Measurements from ENCODE around the gene C3. TPM values are rescaled to one million over a fixed set of nuclear protein-coding genes. Genes with fewer than 3 reads are reported as not detected.

The C3 gene
- total and polyA plus RNA-seq, 4 donors = 72.9 to 163 (median 111) TPM

DNA sequence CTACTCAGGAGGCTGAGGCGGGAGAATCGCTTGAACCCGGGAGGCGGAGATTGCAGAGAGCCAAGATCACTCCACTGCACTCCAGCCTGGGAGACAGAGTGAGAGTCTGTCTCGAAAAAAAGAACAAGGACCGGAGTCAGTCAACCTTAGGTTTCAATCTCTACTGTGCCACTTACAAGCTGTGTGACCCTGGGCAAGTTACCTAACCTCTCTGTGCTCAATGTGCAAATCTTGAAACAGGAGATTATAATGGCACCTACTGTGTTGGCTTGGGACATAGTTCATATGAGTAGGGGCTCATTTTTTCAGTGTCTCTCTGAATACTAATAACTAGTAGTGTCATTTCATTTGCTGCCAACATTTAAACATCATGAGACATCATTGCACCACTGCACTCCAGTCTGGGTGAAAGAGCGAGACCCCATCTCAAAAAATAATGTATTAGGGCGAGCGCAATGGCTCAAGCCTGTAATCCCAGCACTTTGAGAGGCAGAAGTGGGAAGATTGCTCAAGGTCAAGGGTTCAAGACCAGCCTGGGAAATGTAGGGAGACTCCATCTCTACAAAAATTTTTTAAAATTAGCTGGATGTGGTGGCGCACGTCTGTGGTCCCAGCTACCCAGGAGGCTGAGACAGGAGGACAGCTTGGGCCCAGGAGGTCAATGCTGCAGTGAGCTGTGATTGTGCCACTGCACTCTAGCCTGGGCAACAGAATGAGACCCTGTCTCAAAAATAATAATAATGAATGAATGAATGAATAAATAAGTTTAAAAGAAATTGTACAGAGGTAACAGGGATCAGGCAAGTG is 5.5 kb downstream of the C3 start:
- no peak overlapping the region for H3K4me3 ChIP-seq (ENCODE audit: low read depth, low read length)
- DNase-seq (ENCODE audit: low read depth in 4 of 6, low spot score in 6 of 6) = no peak
- H3K27me3 ChIP-seq (ENCODE audit: control insufficient read depth, insufficient read depth, low read length) = peaks cover 18% of the 10 kb centered on the region
- H3K36me3 ChIP-seq (ENCODE audit: control insufficient read depth, insufficient read depth, low read length) = peaks cover 2% of the 10 kb centered on the region
- no peaks in the 10 kb centered on the region for H3K4me1 ChIP-seq (ENCODE audit: control insufficient read depth, insufficient read depth, low read length)
- H3K27ac ChIP-seq (ENCODE audit: low read depth, low read length) = no peak overlapping the region
- H3K9me3 ChIP-seq (ENCODE audit: control insufficient read depth, insufficient read depth, low read length) = no peaks in the 10 kb centered on the region
- 79% methylated on average over 6 of the region's 11 CpGs for WGBS (ENCODE audit: insufficient coverage)

DNA sequence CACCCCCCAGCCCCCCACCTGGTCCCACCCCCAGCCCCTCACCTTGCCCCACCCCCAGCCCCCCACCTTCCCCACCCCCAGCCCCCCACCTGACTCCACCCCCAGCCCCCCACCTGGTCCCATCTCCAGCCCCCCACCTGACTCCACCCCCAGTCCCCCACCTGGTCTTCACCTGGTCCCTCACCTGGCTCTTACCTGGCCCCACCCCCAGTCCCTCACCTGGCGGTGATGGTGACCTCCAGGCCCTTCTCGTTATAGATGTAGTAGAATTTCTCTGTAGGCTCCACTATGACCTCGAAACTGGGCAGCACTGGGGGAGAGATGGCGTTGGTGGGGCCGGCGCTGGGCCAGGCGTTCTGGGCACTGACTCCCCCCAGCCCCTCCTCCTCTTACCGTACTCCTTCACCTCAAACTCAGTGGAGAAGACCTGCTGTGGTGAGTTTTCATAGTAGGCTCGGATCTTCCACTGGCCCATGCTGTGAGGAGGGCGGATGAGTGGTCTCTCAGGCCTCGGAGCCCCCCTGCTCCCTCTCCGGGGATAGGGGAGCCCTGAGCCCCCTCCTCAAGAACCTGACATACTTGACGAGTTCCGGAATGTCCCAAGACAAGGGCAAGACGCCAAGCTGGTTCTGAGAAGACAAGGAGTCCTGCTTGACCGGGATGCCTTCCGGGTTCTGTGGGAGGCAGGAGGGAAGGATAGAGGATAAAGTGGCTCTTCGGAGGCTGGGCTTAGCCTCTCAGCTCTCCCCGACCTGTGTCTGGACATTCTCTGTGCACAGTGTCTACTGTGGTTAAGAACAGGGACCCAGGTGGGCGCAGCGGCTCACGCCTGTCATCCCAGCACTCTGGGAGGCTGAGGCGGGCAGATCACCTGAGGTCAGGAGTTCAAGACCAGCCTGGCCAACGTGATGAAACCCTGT is 6.4 kb downstream of the C3 start:
- peaks cover 22% of the 10 kb centered on the region for H3K27me3 ChIP-seq (ENCODE audit: control insufficient read depth, insufficient read depth, low read length)
- H3K4me1 ChIP-seq (ENCODE audit: control insufficient read depth, insufficient read depth, low read length) = no peaks in the 10 kb centered on the region
- H3K36me3 ChIP-seq (ENCODE audit: control insufficient read depth, insufficient read depth, low read length) = peaks cover 2% of the 10 kb centered on the region

DNA sequence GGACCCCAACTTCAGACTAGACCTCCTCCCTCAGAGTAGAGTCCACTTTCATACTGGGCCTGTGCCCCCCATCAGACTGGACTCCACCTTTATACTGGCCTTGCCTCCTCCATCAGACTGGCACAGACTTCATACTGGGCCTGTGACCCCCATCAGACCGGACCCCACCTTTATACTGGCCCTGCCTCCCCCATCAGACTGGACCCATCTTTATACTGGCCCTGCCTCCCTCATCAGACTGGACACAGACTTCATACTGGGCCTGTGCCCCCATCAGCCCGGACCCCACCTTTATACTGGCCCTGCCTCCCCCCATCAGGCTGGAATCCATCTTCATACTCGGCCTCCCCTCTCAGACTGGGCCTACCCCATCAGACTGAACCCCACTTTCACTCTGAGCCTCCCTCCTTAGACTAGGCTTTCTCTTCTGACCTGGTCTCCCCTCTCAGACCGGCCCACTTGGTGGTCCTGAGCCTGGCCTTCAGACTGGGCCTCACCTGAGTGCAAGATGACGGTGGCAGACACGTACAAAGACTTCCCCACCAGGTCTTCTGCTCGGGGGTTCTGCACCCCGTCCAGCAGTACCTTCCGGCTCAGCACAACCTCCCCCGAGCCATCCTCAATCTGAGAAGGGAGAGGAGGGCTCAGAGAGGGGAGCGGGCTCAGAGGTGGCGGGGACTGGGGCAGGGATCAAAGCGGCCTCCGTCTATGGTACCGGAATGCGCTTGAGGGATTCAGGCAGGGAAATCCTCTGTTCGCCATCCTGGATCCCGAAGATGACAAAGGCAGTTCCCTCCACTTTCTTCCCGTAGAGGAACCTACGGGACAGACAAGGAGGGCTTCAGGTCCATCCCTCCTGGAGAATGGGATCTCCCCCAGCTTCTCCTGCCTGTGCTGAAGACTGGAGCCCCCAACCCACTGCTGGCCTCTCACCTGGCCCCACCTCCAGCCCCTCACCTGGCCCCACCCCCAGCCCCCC is 7.5 kb downstream of the C3 start:
- Histone ChIP-seq H3K4me1 (ENCODE audit: control insufficient read depth, insufficient read depth, low read length) (no peaks in the 10 kb centered on the region), H3K27me3 (ENCODE audit: control insufficient read depth, insufficient read depth, low read length) (peaks cover 22% of the 10 kb centered on the region), H3K27ac (ENCODE audit: low read depth, low read length) (no peak overlapping the region), H3K36me3 (ENCODE audit: control insufficient read depth, insufficient read depth, low read length) (peaks cover 2% of the 10 kb centered on the region), H3K4me3 (ENCODE audit: low read depth, low read length) (no peak overlapping the region), H3K9me3 (ENCODE audit: control insufficient read depth, insufficient read depth, low read length) (no peaks in the 10 kb centered on the region)
- no peak for DNase-seq (ENCODE audit: low read depth in 4 of 6, low spot score in 6 of 6)
- 92% methylated on average over 20 of the region's 20 CpGs for WGBS (ENCODE audit: insufficient coverage)

More for the DNA sequence above, 6.4 kb downstream of the C3 start:
- no peak for DNase-seq (ENCODE audit: low read depth in 4 of 6, low spot score in 6 of 6)
- H3K4me3 ChIP-seq (ENCODE audit: low read depth, low read length) = no peak overlapping the region
- H3K27ac ChIP-seq (ENCODE audit: low read depth, low read length) = no peak overlapping the region
- 74% methylated on average over 12 of the region's 24 CpGs for WGBS (ENCODE audit: insufficient coverage)
- H3K9me3 ChIP-seq (ENCODE audit: control insufficient read depth, insufficient read depth, low read length) = no peaks in the 10 kb centered on the region

- DNase-seq (ENCODE audit: low read depth in 4 of 6, low spot score in 6 of 6) = no peak
- WGBS (ENCODE audit: insufficient coverage) = 84% methylated on average over 15 of the region's 16 CpGs
- Histone ChIP-seq H3K36me3 (ENCODE audit: control insufficient read depth, insufficient read depth, low read length) (peaks cover 2% of the 10 kb centered on the region), H3K9me3 (ENCODE audit: control insufficient read depth, insufficient read depth, low read length) (no peaks in the 10 kb centered on the region), H3K4me1 (ENCODE audit: control insufficient read depth, insufficient read depth, low read length) (no peaks in the 10 kb centered on the region), H3K4me3 (ENCODE audit: low read depth, low read length) (no peak overlapping the region), H3K27ac (ENCODE audit: low read depth, low read length) (no peak overlapping the region), H3K27me3 (ENCODE audit: control insufficient read depth, insufficient read depth, low read length) (peaks cover 22% of the 10 kb centered on the region)
Measured at GRCh38 chr19:6712231-6712630, 8.2 kb downstream of the C3 start.

GRCh38 chr19:6711605-6712004 is 8.8 kb downstream of the C3 start:
- WGBS (ENCODE audit: insufficient coverage) = 57% methylated on average over 9 of the region's 10 CpGs
- H3K27ac ChIP-seq (ENCODE audit: low read depth, low read length) = no peak overlapping the region
- H3K4me1 ChIP-seq (ENCODE audit: control insufficient read depth, insufficient read depth, low read length) = no peaks in the 10 kb centered on the region
- peaks cover 2% of the 10 kb centered on the region for H3K36me3 ChIP-seq (ENCODE audit: control insufficient read depth, insufficient read depth, low read length)
- no peak for DNase-seq (ENCODE audit: low read depth in 4 of 6, low spot score in 6 of 6)
- H3K9me3 ChIP-seq (ENCODE audit: control insufficient read depth, insufficient read depth, low read length) = no peaks in the 10 kb centered on the region
- H3K4me3 ChIP-seq (ENCODE audit: low read depth, low read length) = no peak overlapping the region
- H3K27me3 ChIP-seq (ENCODE audit: control insufficient read depth, insufficient read depth, low read length) = peaks cover 22% of the 10 kb centered on the region

GRCh38 chr19:6711078-6711361 is 9.4 kb downstream of the C3 start:
- H3K9me3 ChIP-seq (ENCODE audit: control insufficient read depth, insufficient read depth, low read length) = no peaks in the 10 kb centered on the region
- DNase-seq (ENCODE audit: low read depth in 4 of 6, low spot score in 6 of 6) = no peak
- H3K27me3 ChIP-seq (ENCODE audit: control insufficient read depth, insufficient read depth, low read length) = peaks cover 22% of the 10 kb centered on the region
- 79% methylated on average over 9 of the region's 9 CpGs for WGBS (ENCODE audit: insufficient coverage)
- no peak overlapping the region for H3K27ac ChIP-seq (ENCODE audit: low read depth, low read length)
- H3K4me3 ChIP-seq (ENCODE audit: low read depth, low read length) = no peak overlapping the region
- H3K36me3 ChIP-seq (ENCODE audit: control insufficient read depth, insufficient read depth, low read length) = peaks cover 2% of the 10 kb centered on the region
- no peaks in the 10 kb centered on the region for H3K4me1 ChIP-seq (ENCODE audit: control insufficient read depth, insufficient read depth, low read length)

DNA sequence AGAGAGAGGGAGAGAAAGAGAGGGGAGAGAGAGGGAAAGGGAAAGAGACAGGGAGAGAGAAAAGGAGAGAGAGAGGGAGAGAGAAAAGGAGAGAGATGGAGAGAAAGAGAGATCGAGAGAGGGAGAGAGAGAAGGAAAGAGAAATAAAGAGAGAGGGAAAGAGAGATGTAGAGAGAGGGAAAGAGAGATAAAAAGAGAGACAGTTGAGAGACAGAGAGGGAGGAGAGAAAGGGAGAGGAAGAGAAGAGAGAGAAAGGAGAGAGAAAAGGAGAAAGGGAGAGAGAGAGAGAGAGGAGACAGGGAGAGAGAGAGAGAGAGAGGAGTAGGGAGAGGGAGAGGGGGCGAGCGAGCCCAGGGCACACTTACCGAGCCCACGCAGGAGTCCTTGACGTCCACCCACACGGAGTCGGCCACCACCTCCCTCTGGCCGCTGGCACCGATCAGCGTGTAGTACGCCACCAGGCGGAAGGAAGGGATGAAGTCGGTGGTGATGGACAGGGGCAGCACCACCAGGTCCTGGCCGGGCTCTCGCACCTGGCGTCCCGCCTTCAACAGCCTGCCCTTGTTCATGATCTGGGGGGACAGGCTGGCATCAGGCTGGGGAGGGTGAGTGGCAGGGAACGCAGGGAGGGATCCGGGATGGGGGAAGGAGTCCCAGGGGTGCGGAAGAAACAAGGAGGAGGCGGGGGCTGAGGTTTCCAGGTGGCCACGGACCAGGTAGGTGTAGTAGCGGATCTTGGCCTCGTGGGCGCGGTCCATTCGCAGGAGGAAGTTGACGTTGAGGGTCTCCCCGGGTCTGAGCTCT is 10.0 kb downstream of the C3 start:
- no peak overlapping the region for H3K27ac ChIP-seq (ENCODE audit: low read depth, low read length)
- DNase-seq (ENCODE audit: low read depth in 4 of 6, low spot score in 6 of 6) = no peak
- H3K4me3 ChIP-seq (ENCODE audit: low read depth, low read length) = no peak overlapping the region
- peaks cover 22% of the 10 kb centered on the region for H3K27me3 ChIP-seq (ENCODE audit: control insufficient read depth, insufficient read depth, low read length)
- H3K9me3 ChIP-seq (ENCODE audit: control insufficient read depth, insufficient read depth, low read length) = no peaks in the 10 kb centered on the region
- 40% methylated on average over 30 of the region's 30 CpGs for WGBS (ENCODE audit: insufficient coverage)
- peaks cover 2% of the 10 kb centered on the region for H3K36me3 ChIP-seq (ENCODE audit: control insufficient read depth, insufficient read depth, low read length)
- no peaks in the 10 kb centered on the region for H3K4me1 ChIP-seq (ENCODE audit: control insufficient read depth, insufficient read depth, low read length)

DNA sequence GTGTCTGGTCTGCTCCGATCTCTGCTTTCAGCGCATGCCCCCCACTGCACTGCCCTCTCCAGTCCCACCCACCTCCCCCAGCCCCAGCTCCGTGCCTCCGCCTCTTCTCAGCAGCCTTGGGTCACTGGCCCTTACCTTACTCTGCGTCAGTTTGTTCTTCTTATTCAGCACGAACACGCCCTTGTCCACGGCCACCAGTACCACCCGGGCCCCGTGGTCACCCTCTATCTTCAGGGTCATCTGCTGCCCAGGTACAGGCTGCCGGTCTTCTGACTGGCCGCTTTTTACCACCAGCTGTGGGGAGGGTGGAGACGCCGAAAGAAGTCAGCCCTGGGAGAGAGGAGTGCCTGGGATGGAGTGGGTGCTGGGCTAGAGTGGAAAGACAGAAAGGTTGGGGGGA is 10.9 kb downstream of the C3 start:
- Histone ChIP-seq H3K4me3 (ENCODE audit: low read depth, low read length) (no peak overlapping the region), H3K4me1 (ENCODE audit: control insufficient read depth, insufficient read depth, low read length) (no peaks in the 10 kb centered on the region), H3K27ac (ENCODE audit: low read depth, low read length) (no peak overlapping the region), H3K36me3 (ENCODE audit: control insufficient read depth, insufficient read depth, low read length) (peaks cover 2% of the 10 kb centered on the region), H3K27me3 (ENCODE audit: control insufficient read depth, insufficient read depth, low read length) (peaks cover 22% of the 10 kb centered on the region), H3K9me3 (ENCODE audit: control insufficient read depth, insufficient read depth, low read length) (no peaks in the 10 kb centered on the region)
- 33% methylated on average over 11 of the region's 14 CpGs for WGBS (ENCODE audit: insufficient coverage)
- DNase-seq (ENCODE audit: low read depth in 4 of 6, low spot score in 6 of 6) = no peak

Data from spinal cord (tissue), 10 donors.